WTC11 (cell line): Measurements from ENCODE around the gene COX14.

Experiments
- SMAD4 ChIP-seq: sonication (generic); formaldehyde crosslinking; IDR thresholded peaks from 2 replicates; pipeline ENCODE4 v1.8.0; 2022; ENCODE audit warnings: mild to moderate bottlenecking, missing genetic modification reagents
- ZNF232 ChIP-seq: sonication (generic); formaldehyde crosslinking; IDR thresholded peaks from 2 replicates; pipeline ENCODE4 v1.8.0; 2022; ENCODE audit warnings: mild to moderate bottlenecking, missing genetic modification reagents
- TF ChIP-seq, protein P1 (sequence below): sonication (generic); formaldehyde crosslinking; conservative IDR thresholded peaks from 2 replicates; pipeline ENCODE4 v1.8.1; 2023; ENCODE audit warnings: mild to moderate bottlenecking, low read depth, missing genetic modification reagents, moderate library complexity
- TF ChIP-seq, protein P2 (sequence below): fragments of 200-600 bp; IDR thresholded peaks from 2 replicates; pipeline ENCODE4 v1.8.0; 2022; ENCODE audit warnings: antibody characterized with exemption

- TF ChIP-seq SMAD4 (CRISPR knock-in tag), result no peak
- TF ChIP-seq, protein P1, sequence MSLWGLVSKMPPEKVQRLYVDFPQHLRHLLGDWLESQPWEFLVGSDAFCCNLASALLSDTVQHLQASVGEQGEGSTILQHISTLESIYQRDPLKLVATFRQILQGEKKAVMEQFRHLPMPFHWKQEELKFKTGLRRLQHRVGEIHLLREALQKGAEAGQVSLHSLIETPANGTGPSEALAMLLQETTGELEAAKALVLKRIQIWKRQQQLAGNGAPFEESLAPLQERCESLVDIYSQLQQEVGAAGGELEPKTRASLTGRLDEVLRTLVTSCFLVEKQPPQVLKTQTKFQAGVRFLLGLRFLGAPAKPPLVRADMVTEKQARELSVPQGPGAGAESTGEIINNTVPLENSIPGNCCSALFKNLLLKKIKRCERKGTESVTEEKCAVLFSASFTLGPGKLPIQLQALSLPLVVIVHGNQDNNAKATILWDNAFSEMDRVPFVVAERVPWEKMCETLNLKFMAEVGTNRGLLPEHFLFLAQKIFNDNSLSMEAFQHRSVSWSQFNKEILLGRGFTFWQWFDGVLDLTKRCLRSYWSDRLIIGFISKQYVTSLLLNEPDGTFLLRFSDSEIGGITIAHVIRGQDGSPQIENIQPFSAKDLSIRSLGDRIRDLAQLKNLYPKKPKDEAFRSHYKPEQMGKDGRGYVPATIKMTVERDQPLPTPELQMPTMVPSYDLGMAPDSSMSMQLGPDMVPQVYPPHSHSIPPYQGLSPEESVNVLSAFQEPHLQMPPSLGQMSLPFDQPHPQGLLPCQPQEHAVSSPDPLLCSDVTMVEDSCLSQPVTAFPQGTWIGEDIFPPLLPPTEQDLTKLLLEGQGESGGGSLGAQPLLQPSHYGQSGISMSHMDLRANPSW, result no peak
- TF ChIP-seq, protein P2, sequence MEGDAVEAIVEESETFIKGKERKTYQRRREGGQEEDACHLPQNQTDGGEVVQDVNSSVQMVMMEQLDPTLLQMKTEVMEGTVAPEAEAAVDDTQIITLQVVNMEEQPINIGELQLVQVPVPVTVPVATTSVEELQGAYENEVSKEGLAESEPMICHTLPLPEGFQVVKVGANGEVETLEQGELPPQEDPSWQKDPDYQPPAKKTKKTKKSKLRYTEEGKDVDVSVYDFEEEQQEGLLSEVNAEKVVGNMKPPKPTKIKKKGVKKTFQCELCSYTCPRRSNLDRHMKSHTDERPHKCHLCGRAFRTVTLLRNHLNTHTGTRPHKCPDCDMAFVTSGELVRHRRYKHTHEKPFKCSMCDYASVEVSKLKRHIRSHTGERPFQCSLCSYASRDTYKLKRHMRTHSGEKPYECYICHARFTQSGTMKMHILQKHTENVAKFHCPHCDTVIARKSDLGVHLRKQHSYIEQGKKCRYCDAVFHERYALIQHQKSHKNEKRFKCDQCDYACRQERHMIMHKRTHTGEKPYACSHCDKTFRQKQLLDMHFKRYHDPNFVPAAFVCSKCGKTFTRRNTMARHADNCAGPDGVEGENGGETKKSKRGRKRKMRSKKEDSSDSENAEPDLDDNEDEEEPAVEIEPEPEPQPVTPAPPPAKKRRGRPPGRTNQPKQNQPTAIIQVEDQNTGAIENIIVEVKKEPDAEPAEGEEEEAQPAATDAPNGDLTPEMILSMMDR, result no peak
- no peak for TF ChIP-seq ZNF232 (CRISPR knock-in tag)
Observed at GRCh38 chr12:50162230-50162629, 50.2 kb downstream of the COX14 start.
